H1 (cell line): ENCODE measurements around the gene REPS1. TPM values are rescaled to one million over a fixed set of nuclear protein-coding genes. Genes with fewer than 3 reads are reported as not detected.

ENCODE experiments used
- CTCF ChIA-PET: fragments of 300-600 bp; sonication (Branson Sonifier 250); formaldehyde crosslinking; loops from one replicate; lab custom pipeline; 2021; ENCODE audit not compliant: partially characterized antibody; lab: Charles Lee
- POLR2A ChIA-PET: fragments of 300-600 bp; sonication (Branson Sonifier 250); formaldehyde crosslinking; loops from one replicate; lab custom pipeline; 2021; ENCODE audit warnings: inconsistent platforms; ENCODE audit not compliant: partially characterized antibody; lab: Charles Lee
- DNase-seq, 2 experiments: peaks; one replicate each; pipeline versions ENCODE4 v3.0.0 to v3.0.0-alpha.2; 2010 to 2022; ENCODE audit warnings: low spot score in 2 of 2, low read depth in 1 of 2, mixed read lengths in 1 of 2
- FAIRE-seq: peaks from 2 replicates; lab custom pipeline; 2011; peaks lifted over from hg19 to GRCh38; lab: Jason Lieb, UNC
- H2AFZ ChIP-seq: 2 replicates; pipeline ENCODE4 v1.8.1; 2012; ENCODE audit warnings: low read length, inconsistent platforms
- H2AK5ac ChIP-seq: 2 replicates; pipeline ENCODE4 v1.6.1; 2013; ENCODE audit warnings: low read depth, low read length
- H2BK120ac ChIP-seq: replicated peaks from 2 replicates; pipeline ENCODE3; 2013; ENCODE audit warnings: low read depth, low read length, inconsistent platforms
- H2BK12ac ChIP-seq: 2 replicates; pipeline ENCODE4 v1.6.1; 2013; ENCODE audit warnings: low read depth, low read length
- H2BK15ac ChIP-seq: 2 replicates; pipeline ENCODE4 v1.6.1; 2013; ENCODE audit warnings: low read length
- H2BK20ac ChIP-seq: 2 replicates; pipeline ENCODE4 v1.6.1; 2013; ENCODE audit warnings: low read length
- H2BK5ac ChIP-seq: 2 replicates; pipeline ENCODE4 v1.6.1; 2013; ENCODE audit warnings: low read depth, low read length
- H3K14ac ChIP-seq: 2 replicates; pipeline ENCODE4 v1.6.1; 2013; ENCODE audit warnings: inconsistent platforms; ENCODE audit not compliant: insufficient read length
- H3K18ac ChIP-seq: 2 replicates; pipeline ENCODE4 v1.6.1; 2013; ENCODE audit warnings: low read length; ENCODE audit errors: extremely low read depth
- H3K23ac ChIP-seq: 2 replicates; pipeline ENCODE4 v1.6.1; 2013; ENCODE audit warnings: inconsistent platforms; ENCODE audit not compliant: insufficient read length
- H3K23me2 ChIP-seq: 2 replicates; pipeline ENCODE4 v1.6.1; 2013; ENCODE audit warnings: low read depth, low read length
- H3K27ac ChIP-seq: 2 replicates; pipeline ENCODE4 v1.6.1; 2011; ENCODE audit warnings: low read depth, low read length, inconsistent platforms
- H3K27me3 ChIP-seq, 4 experiments: replicated peaks in 1 of 4; 1 replicate in 1 of 4; 2 replicates in 3 of 4; pipeline versions ENCODE4 v1.6.1 to v1.8.1; 2011 to 2013; ENCODE audit warnings: low read length in 3 of 4, mild to moderate bottlenecking in 3 of 4, inconsistent platforms in 2 of 4, mixed read lengths in 2 of 4, moderate library complexity in 1 of 4; ENCODE audit not compliant: control insufficient read depth in 3 of 4, insufficient read depth in 3 of 4; ENCODE audit errors: extremely low read depth in 1 of 4
- H3K36me3 ChIP-seq, 4 experiments: 2 replicates each; pipeline versions ENCODE4 v1.6.1 to v1.8.1; 2011 to 2013; ENCODE audit warnings: mild to moderate bottlenecking in 4 of 4, low read length in 3 of 4, moderate library complexity in 2 of 4, control low read depth in 1 of 4, inconsistent platforms in 1 of 4; ENCODE audit not compliant: insufficient read depth in 4 of 4, control insufficient read depth in 2 of 4
- H3K4ac ChIP-seq: replicated peaks from 2 replicates; pipeline ENCODE3; 2013; ENCODE audit warnings: low read length, low read depth, mixed read lengths, inconsistent platforms; ENCODE audit not compliant: insufficient read length
- H3K4me1 ChIP-seq, 4 experiments: replicated peaks in 1 of 4; 1 replicate in 1 of 4; 2 replicates in 3 of 4; pipeline versions ENCODE4 v1.6.1 to v1.8.1; 2011 to 2013; ENCODE audit warnings: low read length in 3 of 4, inconsistent platforms in 2 of 4, mixed read lengths in 1 of 4; ENCODE audit not compliant: insufficient read depth in 4 of 4, control insufficient read depth in 3 of 4
- H3K4me2 ChIP-seq, 2 experiments: 2 replicates each; pipeline versions ENCODE4 v1.6.1 to v1.8.1; 2011 to 2013; ENCODE audit warnings: low read depth in 2 of 2, low read length in 2 of 2, control low read depth in 1 of 2, inconsistent platforms in 1 of 2, mild to moderate bottlenecking in 1 of 2; ENCODE audit not compliant: insufficient read depth in 1 of 2
- H3K4me3 ChIP-seq, 4 experiments: fragments of 200-600, 300-600 bp in 1 of 4; sonication (generic), shearing (Covaris generic), sonication (Bioruptor Twin) in 1 of 4; 2 replicates each; pipeline versions ENCODE4 v1.5.1 to v1.8.1; 2011 to 2016; ENCODE audit warnings: low read length in 4 of 4, low read depth in 3 of 4, control low read depth in 2 of 4, inconsistent platforms in 2 of 4, mild to moderate bottlenecking in 2 of 4, mixed read lengths in 1 of 4, moderate library complexity in 1 of 4; ENCODE audit not compliant: insufficient read depth in 2 of 4; ENCODE audit errors: extremely low read depth in 1 of 4
- H3K56ac ChIP-seq: replicated peaks from 2 replicates; pipeline ENCODE3; 2013; ENCODE audit warnings: low read depth, mild to moderate bottlenecking, mixed read lengths, low read length, inconsistent platforms; ENCODE audit not compliant: insufficient read length
- H3K79me1 ChIP-seq: 2 replicates; pipeline ENCODE4 v1.6.1; 2013; ENCODE audit warnings: low read depth, low read length, control low read depth
- H3K79me2 ChIP-seq, 2 experiments: 2 replicates each; pipeline versions ENCODE4 v1.6.1 to v1.8.1; 2012 to 2013; ENCODE audit warnings: low read length in 2 of 2, mild to moderate bottlenecking in 2 of 2, inconsistent platforms in 1 of 2; ENCODE audit not compliant: insufficient read depth in 2 of 2, control insufficient read depth in 1 of 2
- H3K9ac ChIP-seq, 4 experiments: replicated peaks in 1 of 4; 1 replicate in 1 of 4; 2 replicates in 3 of 4; pipeline versions ENCODE4 v1.6.1 to v1.8.1; 2011 to 2013; ENCODE audit warnings: low read depth in 3 of 4, low read length in 3 of 4, control low read depth in 2 of 4, mild to moderate bottlenecking in 2 of 4, moderate library complexity in 2 of 4, inconsistent platforms in 1 of 4; ENCODE audit errors: extremely low read depth in 1 of 4
- H3K9me3 ChIP-seq, 2 experiments: 2 replicates each; pipeline versions ENCODE4 v1.6.1 to v1.8.1; 2012 to 2013; ENCODE audit warnings: mild to moderate bottlenecking in 2 of 2, moderate library complexity in 2 of 2, control low read depth in 1 of 2, inconsistent platforms in 1 of 2, low read depth in 1 of 2, low read length in 1 of 2, mixed read lengths in 1 of 2; ENCODE audit not compliant: insufficient read depth in 2 of 2
- H4K20me1 ChIP-seq, 2 experiments: replicated peaks in 1 of 2; 2 replicates each; pipeline versions ENCODE3 to v1.8.1; 2011 to 2013; ENCODE audit warnings: inconsistent platforms in 2 of 2, low read length in 2 of 2, mild to moderate bottlenecking in 1 of 2; ENCODE audit not compliant: insufficient read depth in 2 of 2, control insufficient read depth in 1 of 2
- H4K5ac ChIP-seq: 2 replicates; pipeline ENCODE4 v1.6.1; 2013; ENCODE audit warnings: low read length, low read depth, mixed read lengths, inconsistent platforms; ENCODE audit not compliant: insufficient read length
- H4K8ac ChIP-seq: 2 replicates; pipeline ENCODE4 v1.8.0; 2013; ENCODE audit warnings: mild to moderate bottlenecking, moderate library complexity, low read length, inconsistent platforms; ENCODE audit not compliant: insufficient read depth; ENCODE audit errors: extremely low read depth
- H4K91ac ChIP-seq: replicated peaks from 2 replicates; pipeline ENCODE3; 2013; ENCODE audit warnings: low read length, mixed read lengths, inconsistent platforms; ENCODE audit not compliant: insufficient read length
- ASH2L ChIP-seq: fragments of 200-600, 300-600 bp; sonication (generic); IDR thresholded peaks from one replicate; pipeline ENCODE4 v1.7.1; 2017; ENCODE audit warnings: low read length
- CEBPB ChIP-seq: IDR thresholded peaks from 2 replicates; pipeline ENCODE4 v1.6.1; 2012; ENCODE audit warnings: low read depth, low read length
- E2F6 ChIP-seq: IDR thresholded peaks from 2 replicates; pipeline ENCODE4 v1.6.1; 2012; ENCODE audit warnings: inconsistent platforms
- FOSL1 ChIP-seq: IDR thresholded peaks from 2 replicates; pipeline ENCODE4 v1.6.1; 2011; ENCODE audit warnings: mild to moderate bottlenecking, low read depth, low read length, moderate library complexity; ENCODE audit not compliant: insufficient read depth
- POU5F1 ChIP-seq: IDR thresholded peaks from 2 replicates; pipeline ENCODE4 v1.6.1; 2011; ENCODE audit warnings: low read depth, mild to moderate bottlenecking, low read length, moderate library complexity
- RFX5 ChIP-seq: IDR thresholded peaks from 2 replicates; pipeline ENCODE4 v1.6.1; 2011; ENCODE audit warnings: low read depth, low read length, improper control_type of control experiment, borderline replicate concordance
- SIN3A ChIP-seq, 2 experiments: IDR thresholded peaks in 1 of 2; conservative IDR thresholded peaks in 1 of 2; 2 replicates each; pipeline ENCODE4 v1.6.1; 2011 to 2012; ENCODE audit warnings: low read length in 2 of 2, improper control_type of control experiment in 1 of 2, low read depth in 1 of 2, mild to moderate bottlenecking in 1 of 2
- SRF ChIP-seq: IDR thresholded peaks from 2 replicates; pipeline ENCODE4 v1.6.1; 2011; ENCODE audit warnings: mild to moderate bottlenecking, low read depth, low read length, moderate library complexity
- WGBS, 2 experiments: shearing (Covaris generic) in 1 of 2; methylation state at CpG; one replicate each; pipeline versions ENCODE4 v1.1.6 to v1.1.7; 2013 to 2015; ENCODE audit warnings: low lambda C conversion rate in 2 of 2, mixed read lengths in 2 of 2, inconsistent platforms in 1 of 2, low coverage in 1 of 2, missing lambda C conversion rate in 1 of 2; ENCODE audit not compliant: insufficient replicate concordance in 2 of 2, insufficient coverage in 1 of 2, insufficient read length in 1 of 2; ENCODE audit errors: extremely low coverage in 1 of 2, missing lambda C conversion rate in 1 of 2; 5-methylcytosine and 5-hydroxymethylcytosine counted together
- polyA plus RNA-seq, 7 experiments: library from polyadenylated mRNA; depleted of rRNA in 3 of 7; stranded (reverse) in 5 of 7; unstranded in 2 of 7; fragments of >200 nt in 5 of 7; fragments of 200-250 nt in 2 of 7; gene quantifications; 1 replicate in 5 of 7; 2 replicates in 1 of 7; 4 replicates in 1 of 7; pipeline versions ENCODE4 v1.2.1 to v1.2.3, GENCODE V29; 2011 to 2013; ENCODE audit warnings: missing spikeins in 2 of 7, mixed read lengths in 2 of 7
- total RNA-seq: library from RNA; stranded (reverse); fragmentation: NEBNext Ultra II Directional; extraction: Animal tissue kit (Norgen Biotek cat#: 25700); gene quantifications from 2 replicates; pipeline ENCODE4 v1.2.1, GENCODE V29; 2021

REPS1 gene
- total and polyA plus RNA-seq, 2 of the 8 experiments (the other 6 are each of a cell fraction or from before 2014, with no cell fraction given), result 52.1 to 68.9 TPM

- no peak for DNase-seq
- Histone ChIP-seq H3K4me3 (no peak overlapping the region), H4K91ac (no peak overlapping the region), H3K4ac (no peak overlapping the region), H3K79me2 (peaks cover 0 to 97% of the 10 kb centered on the region in 2 experiments; a peak in 3 of 4 replicates), H2BK12ac (no peak overlapping the region), H2AK5ac (no peak overlapping the region), H4K5ac (no peak overlapping the region), H3K18ac (no peak overlapping the region), H3K14ac (no peak overlapping the region), H3K79me1 (peaks cover 2% of the 10 kb centered on the region; the same call in 1 of the 2 replicates), H3K4me1 (peaks cover 0 to 4% (median 1%) of the 10 kb centered on the region in 4 experiments; a peak in 2 of 7 replicates), H3K23me2 (no peaks in the 10 kb centered on the region), H3K36me3 (no peaks in the 10 kb centered on the region), H3K9me3 (no peaks in the 10 kb centered on the region), H3K23ac (no peak overlapping the region), H2AFZ (no peak overlapping the region), H2BK5ac (no peak overlapping the region), H4K8ac (no peak overlapping the region), H3K9ac (no peak overlapping the region), H3K4me2 (no peak overlapping the region), H3K56ac (no peak overlapping the region), H2BK15ac (no peak overlapping the region), H2BK120ac (no peak overlapping the region), H3K27me3 (no peaks in the 10 kb centered on the region), H4K20me1 (peaks cover 8 to 10% of the 10 kb centered on the region in 2 experiments), H2BK20ac (no peak overlapping the region), H3K27ac (no peak overlapping the region)
- ChIA-PET POLR2A (no interaction called here), CTCF (interaction anchor here (1.3 to 1.6 kb wide), 2 partner anchors 9 to 31 kb away, joined by 5 to 6 read pairs; partner anchors contain the start of gene REPS1)
- FAIRE-seq, result no peak
- WGBS, 2 experiments, result 77% methylated on average over 2 of the region's 2 CpGs; no CpG with 5 or more reads in 1 of the 2 experiments
- TF ChIP-seq CEBPB, result no peak
- no peak for TF ChIP-seq SIN3A (conservative IDR thresholded peaks at IDR 0.05 in 1 of 2, IDR thresholded peaks at IDR 0.05 in 1 of 2; ENCODE audit: low read depth in 1 of 2, low read length in 2 of 2)
- TF ChIP-seq POU5F1, result no peak
- TF ChIP-seq E2F6, result no peak
- no peak for TF ChIP-seq FOSL1
- TF ChIP-seq SRF, result no peak
- no peak for TF ChIP-seq RFX5
- no peak for TF ChIP-seq ASH2L
These were observed 30.6 kb downstream of the REPS1 start for GRCh38 chr6:138957484-138957883.
